ENCODE data around the gene UXS1.

DNA sequence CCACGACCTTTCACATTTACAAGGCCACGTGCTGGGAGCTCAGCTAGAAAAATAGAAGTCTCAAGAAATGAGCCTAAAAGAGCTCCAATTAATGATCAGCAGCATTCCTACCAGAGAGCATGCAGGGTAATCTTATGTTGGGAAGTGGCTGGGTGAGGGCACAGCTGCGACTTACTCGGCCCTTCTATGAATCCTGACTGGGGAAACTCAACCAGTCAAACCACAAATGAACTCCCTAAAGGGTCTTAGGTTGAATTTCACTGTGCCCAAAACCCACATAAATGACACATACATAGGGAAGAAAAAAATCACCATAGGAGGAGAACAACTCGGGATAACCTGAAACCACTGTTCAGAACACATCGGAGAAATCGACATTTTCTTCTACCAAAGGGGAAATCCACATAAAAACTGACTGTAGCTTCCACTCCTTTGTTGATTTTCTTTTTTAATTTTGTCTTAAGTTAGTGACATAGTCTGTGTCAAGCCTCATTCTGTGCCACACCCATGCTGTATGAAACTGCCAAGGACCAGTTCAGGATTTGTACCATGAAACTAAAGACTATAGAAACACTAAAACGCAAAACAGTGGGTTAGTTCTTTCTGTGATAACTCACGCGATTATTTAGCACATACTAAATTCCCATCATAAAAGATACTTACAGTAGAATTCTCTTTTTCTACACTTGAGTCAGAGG lies 54.7 kb downstream of the UXS1 start:
- TF ChIP-seq, protein P1, sequence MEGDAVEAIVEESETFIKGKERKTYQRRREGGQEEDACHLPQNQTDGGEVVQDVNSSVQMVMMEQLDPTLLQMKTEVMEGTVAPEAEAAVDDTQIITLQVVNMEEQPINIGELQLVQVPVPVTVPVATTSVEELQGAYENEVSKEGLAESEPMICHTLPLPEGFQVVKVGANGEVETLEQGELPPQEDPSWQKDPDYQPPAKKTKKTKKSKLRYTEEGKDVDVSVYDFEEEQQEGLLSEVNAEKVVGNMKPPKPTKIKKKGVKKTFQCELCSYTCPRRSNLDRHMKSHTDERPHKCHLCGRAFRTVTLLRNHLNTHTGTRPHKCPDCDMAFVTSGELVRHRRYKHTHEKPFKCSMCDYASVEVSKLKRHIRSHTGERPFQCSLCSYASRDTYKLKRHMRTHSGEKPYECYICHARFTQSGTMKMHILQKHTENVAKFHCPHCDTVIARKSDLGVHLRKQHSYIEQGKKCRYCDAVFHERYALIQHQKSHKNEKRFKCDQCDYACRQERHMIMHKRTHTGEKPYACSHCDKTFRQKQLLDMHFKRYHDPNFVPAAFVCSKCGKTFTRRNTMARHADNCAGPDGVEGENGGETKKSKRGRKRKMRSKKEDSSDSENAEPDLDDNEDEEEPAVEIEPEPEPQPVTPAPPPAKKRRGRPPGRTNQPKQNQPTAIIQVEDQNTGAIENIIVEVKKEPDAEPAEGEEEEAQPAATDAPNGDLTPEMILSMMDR (IDR thresholded peaks at IDR 0.05): no peak
- no peak for TF ChIP-seq POLR2A (IDR thresholded peaks at IDR 0.05)

Measured in heart left ventricle (tissue), 13 donors.